ENCODE results near the gene STX4.

DNA sequence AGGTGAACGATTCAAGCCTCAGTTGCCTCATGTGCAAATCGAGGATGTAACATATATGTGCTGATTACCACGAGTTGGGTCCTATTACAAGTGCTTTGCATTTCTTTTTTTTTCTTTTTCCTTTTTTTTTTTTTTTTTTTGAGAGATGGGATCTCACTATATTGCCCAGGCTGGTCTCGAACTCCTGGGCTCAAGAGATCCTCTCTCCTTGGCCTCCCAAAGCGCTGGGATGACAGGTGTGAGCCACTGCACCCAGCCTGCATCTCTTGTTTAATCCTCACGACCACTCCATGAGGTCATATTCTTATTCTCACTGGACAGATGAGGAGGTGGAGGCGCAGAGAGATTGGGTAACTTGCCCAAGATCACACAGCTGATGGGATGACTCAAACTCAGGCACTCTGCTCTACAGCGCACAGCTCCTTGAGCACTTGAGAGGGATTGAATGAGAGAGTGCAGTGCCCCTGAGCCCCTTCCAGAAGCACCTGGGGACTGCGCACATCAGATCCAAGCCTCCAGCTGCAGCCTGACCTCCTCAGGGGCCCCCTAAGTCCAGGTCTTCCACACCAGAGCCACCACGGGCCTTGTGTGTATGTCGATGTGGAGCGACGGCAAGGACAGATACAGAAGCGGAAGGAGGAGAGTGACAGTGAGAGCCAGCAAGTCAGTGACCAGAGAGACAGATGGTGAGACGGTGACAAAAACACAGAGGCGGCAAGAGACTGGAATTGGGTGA lies 27.8 kb upstream of the STX4 start:
- TF ChIP-seq, protein P1, sequence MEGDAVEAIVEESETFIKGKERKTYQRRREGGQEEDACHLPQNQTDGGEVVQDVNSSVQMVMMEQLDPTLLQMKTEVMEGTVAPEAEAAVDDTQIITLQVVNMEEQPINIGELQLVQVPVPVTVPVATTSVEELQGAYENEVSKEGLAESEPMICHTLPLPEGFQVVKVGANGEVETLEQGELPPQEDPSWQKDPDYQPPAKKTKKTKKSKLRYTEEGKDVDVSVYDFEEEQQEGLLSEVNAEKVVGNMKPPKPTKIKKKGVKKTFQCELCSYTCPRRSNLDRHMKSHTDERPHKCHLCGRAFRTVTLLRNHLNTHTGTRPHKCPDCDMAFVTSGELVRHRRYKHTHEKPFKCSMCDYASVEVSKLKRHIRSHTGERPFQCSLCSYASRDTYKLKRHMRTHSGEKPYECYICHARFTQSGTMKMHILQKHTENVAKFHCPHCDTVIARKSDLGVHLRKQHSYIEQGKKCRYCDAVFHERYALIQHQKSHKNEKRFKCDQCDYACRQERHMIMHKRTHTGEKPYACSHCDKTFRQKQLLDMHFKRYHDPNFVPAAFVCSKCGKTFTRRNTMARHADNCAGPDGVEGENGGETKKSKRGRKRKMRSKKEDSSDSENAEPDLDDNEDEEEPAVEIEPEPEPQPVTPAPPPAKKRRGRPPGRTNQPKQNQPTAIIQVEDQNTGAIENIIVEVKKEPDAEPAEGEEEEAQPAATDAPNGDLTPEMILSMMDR (IDR thresholded peaks at IDR 0.05), result no peak
- no peak for TF ChIP-seq ZNF302 (CRISPR knock-in tag; IDR thresholded peaks at IDR 0.05)
- no peak for TF ChIP-seq POLR2A (IDR thresholded peaks at IDR 0.05; ENCODE audit: low read length)
- TF ChIP-seq SREBF2 (IDR thresholded peaks at IDR 0.05), result no peak
- TF ChIP-seq, protein P2, sequence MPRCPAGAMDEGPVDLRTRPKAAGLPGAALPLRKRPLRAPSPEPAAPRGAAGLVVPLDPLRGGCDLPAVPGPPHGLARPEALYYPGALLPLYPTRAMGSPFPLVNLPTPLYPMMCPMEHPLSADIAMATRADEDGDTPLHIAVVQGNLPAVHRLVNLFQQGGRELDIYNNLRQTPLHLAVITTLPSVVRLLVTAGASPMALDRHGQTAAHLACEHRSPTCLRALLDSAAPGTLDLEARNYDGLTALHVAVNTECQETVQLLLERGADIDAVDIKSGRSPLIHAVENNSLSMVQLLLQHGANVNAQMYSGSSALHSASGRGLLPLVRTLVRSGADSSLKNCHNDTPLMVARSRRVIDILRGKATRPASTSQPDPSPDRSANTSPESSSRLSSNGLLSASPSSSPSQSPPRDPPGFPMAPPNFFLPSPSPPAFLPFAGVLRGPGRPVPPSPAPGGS (IDR thresholded peaks at IDR 0.05), result no peak
- TF ChIP-seq, protein P3, sequence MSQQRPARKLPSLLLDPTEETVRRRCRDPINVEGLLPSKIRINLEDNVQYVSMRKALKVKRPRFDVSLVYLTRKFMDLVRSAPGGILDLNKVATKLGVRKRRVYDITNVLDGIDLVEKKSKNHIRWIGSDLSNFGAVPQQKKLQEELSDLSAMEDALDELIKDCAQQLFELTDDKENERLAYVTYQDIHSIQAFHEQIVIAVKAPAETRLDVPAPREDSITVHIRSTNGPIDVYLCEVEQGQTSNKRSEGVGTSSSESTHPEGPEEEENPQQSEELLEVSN (IDR thresholded peaks at IDR 0.05; ENCODE audit: borderline replicate concordance, low read depth), result no peak
- TF ChIP-seq EP300 (IDR thresholded peaks at IDR 0.05), result no peak

Measured in A549 (cell line).